ENCODE results near the gene NTM. TPM values are rescaled to one million over a fixed set of nuclear protein-coding genes. Genes with fewer than 3 reads are reported as not detected.

NTM gene
- total RNA-seq, 1 donor from 2014 or later: 92.1 TPM

DNA sequence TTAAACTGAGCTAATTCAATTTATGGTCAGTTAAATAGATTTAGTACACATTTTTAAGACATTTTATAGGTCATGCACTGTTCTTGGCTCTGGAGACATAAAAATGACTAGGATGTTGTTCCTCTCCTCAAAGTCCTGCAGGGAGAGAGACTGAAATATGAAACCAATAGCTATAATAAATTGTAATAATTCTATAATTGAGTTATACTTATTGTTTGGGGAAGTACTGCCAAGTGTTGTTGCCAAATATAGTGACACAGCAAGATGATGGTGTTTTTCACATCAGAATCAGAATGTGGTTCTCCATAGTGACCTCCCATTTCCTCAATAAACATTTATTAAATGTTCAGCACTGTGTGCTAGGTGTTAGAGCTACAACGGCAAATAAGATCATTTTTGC lies 470.6 kb downstream of the NTM start:
- Mint-ChIP-seq H3K27me3 (ENCODE audit: low read depth) (peaks cover 16% of the 10 kb centered on the region), H3K4me3 (ENCODE audit: unreplicated experiment) (no peak overlapping the region), H3K36me3 (ENCODE audit: low read depth) (peaks cover 2% of the 10 kb centered on the region), H3K9me3 (ENCODE audit: low read depth) (no peaks in the 10 kb centered on the region), H3K27ac (ENCODE audit: unreplicated experiment) (no peak overlapping the region), H3K4me1 (ENCODE audit: low read depth) (no peaks in the 10 kb centered on the region)
- no peak for DNase-seq (ENCODE audit: low spot score)
- no peak for TF ChIP-seq CTCF (IDR thresholded peaks at IDR 0.05)

- no peak for DNase-seq (ENCODE audit: low spot score)
- no peaks in the 10 kb centered on the region for H3K4me1 Mint-ChIP-seq (ENCODE audit: low read depth)
- peaks cover 15% of the 10 kb centered on the region for H3K27me3 Mint-ChIP-seq (ENCODE audit: low read depth)
- H3K9me3 Mint-ChIP-seq (ENCODE audit: low read depth): no peaks in the 10 kb centered on the region
- peaks cover 2% of the 10 kb centered on the region for H3K36me3 Mint-ChIP-seq (ENCODE audit: low read depth)
- no peak for TF ChIP-seq CTCF (IDR thresholded peaks at IDR 0.05)
- H3K27ac Mint-ChIP-seq (ENCODE audit: unreplicated experiment): no peak overlapping the region
- no peak overlapping the region for H3K4me3 Mint-ChIP-seq (ENCODE audit: unreplicated experiment)
These were observed 471.7 kb downstream of the NTM start for GRCh38 chr11:131841925-131842635.

- DNase-seq (ENCODE audit: low spot score): no peak
- H3K27me3 Mint-ChIP-seq (ENCODE audit: low read depth): peaks cover 20% of the 10 kb centered on the region
- no peak overlapping the region for H3K27ac Mint-ChIP-seq (ENCODE audit: unreplicated experiment)
- peaks cover 3% of the 10 kb centered on the region for H3K36me3 Mint-ChIP-seq (ENCODE audit: low read depth)
- no peaks in the 10 kb centered on the region for H3K4me1 Mint-ChIP-seq (ENCODE audit: low read depth)
- no peak for TF ChIP-seq CTCF (IDR thresholded peaks at IDR 0.05)
- H3K4me3 Mint-ChIP-seq (ENCODE audit: unreplicated experiment): no peak overlapping the region
- no peaks in the 10 kb centered on the region for H3K9me3 Mint-ChIP-seq (ENCODE audit: low read depth)
These were observed 474.8 kb downstream of the NTM start for GRCh38 chr11:131845255-131845654.

- no peak for DNase-seq (ENCODE audit: low spot score)
- Mint-ChIP-seq H3K27me3 (ENCODE audit: low read depth) (peaks cover 42% of the 10 kb centered on the region), H3K36me3 (ENCODE audit: low read depth) (peaks cover 2% of the 10 kb centered on the region)
These were observed 479.1 kb downstream of the NTM start for GRCh38 chr11:131849485-131849884.

DNA sequence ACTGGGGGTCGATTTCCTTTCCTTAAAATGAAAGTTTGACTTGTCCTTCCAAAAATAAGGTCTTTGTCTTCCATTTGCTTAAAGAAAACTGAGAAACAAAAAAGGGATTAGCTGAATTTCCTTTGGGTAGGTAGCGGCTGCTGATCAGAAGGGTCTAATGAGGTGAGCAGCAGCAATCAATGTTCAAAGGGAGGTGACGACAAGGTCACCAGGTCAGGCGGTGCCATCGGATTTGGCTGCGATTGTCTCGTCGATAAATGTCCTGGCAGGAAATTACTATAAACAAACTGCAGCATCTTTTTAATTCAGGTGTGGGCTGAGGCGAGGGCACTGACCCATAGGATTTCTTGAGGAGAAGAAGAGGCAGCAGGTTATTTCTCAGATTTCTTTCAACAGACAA lies 480.1 kb downstream of the NTM start:
- no peak for DNase-seq (ENCODE audit: low spot score)
- Mint-ChIP-seq H3K36me3 (ENCODE audit: low read depth) (peaks cover 2% of the 10 kb centered on the region), H3K27me3 (ENCODE audit: low read depth) (peaks cover 46% of the 10 kb centered on the region), H3K27ac (ENCODE audit: unreplicated experiment) (no peak overlapping the region), H3K4me3 (ENCODE audit: unreplicated experiment) (no peak overlapping the region), H3K4me1 (ENCODE audit: low read depth) (no peaks in the 10 kb centered on the region), H3K9me3 (ENCODE audit: low read depth) (no peaks in the 10 kb centered on the region)
- TF ChIP-seq CTCF (IDR thresholded peaks at IDR 0.05): no peak

More at GRCh38 chr11:131849485-131849884, 479.1 kb downstream of the NTM start:
- no peak for TF ChIP-seq CTCF (IDR thresholded peaks at IDR 0.05)
- Mint-ChIP-seq H3K4me1 (ENCODE audit: low read depth) (no peaks in the 10 kb centered on the region), H3K4me3 (ENCODE audit: unreplicated experiment) (no peak overlapping the region), H3K9me3 (ENCODE audit: low read depth) (no peaks in the 10 kb centered on the region), H3K27ac (ENCODE audit: unreplicated experiment) (no peak overlapping the region)
